Endothelial cell of umbilical vein (primary cell): ENCODE data around the gene DIABLO.

Source experiments
- CTCF ChIP-seq, 2 donors: IDR thresholded peaks; 1 replicate in 1 of 2; 2 replicates in 1 of 2; pipeline ENCODE4 v1.5.1; 2011; ENCODE audit warnings: low read length in 2 of 2, mild to moderate bottlenecking in 2 of 2, moderate library complexity in 2 of 2, control low read depth in 1 of 2, inconsistent platforms in 1 of 2, low read depth in 1 of 2; ENCODE audit not compliant: insufficient read depth in 1 of 2; ENCODE audit errors: extremely low read depth in 1 of 2
- FOS ChIP-seq: IDR thresholded peaks from 2 replicates; pipeline ENCODE4 v1.6.1; 2011; ENCODE audit warnings: mild to moderate bottlenecking, low read length, moderate library complexity, borderline replicate concordance; ENCODE audit not compliant: insufficient read depth
- JUN ChIP-seq: IDR thresholded peaks from 2 replicates; pipeline ENCODE4 v1.6.1; 2011; ENCODE audit warnings: borderline replicate concordance, low read depth; ENCODE audit not compliant: insufficient read length, insufficient read depth
- MAX ChIP-seq: IDR thresholded peaks from 2 replicates; pipeline ENCODE4 v1.6.1; 2011; ENCODE audit not compliant: insufficient read depth, insufficient read length
- POLR2A ChIP-seq: IDR thresholded peaks from 2 replicates; pipeline ENCODE4 v1.6.1; 2012; ENCODE audit warnings: low read depth, mild to moderate bottlenecking, control low read depth, low read length

GRCh38 chr12:122174155-122174845 lies 51.6 kb downstream of the DIABLO start, which contains the start of gene IL31:
- no peak for TF ChIP-seq JUN
- TF ChIP-seq POLR2A, result no peak
- no peak for TF ChIP-seq CTCF (IDR thresholded peaks at IDR 0.05; ENCODE audit: extremely low read depth in 1 of 2, insufficient read depth in 1 of 2, low read depth in 1 of 2, low read length in 2 of 2)
- no peak for TF ChIP-seq MAX
- no peak for TF ChIP-seq FOS
